K562 (cell line): ENCODE data around the gene NUP98. TPM values are rescaled to one million over a fixed set of nuclear protein-coding genes. Genes with fewer than 3 reads are reported as not detected.
A peak's percentile ranks its signal among the peaks of the same experiment; 100 is the strongest.

Source experiments
- CCNT2 ChIP-seq: IDR thresholded peaks from 2 replicates; pipeline ENCODE4 v1.6.1; 2011; ENCODE audit warnings: borderline replicate concordance, low read depth, mild to moderate bottlenecking, moderate library complexity, mixed read lengths, low read length; ENCODE audit not compliant: insufficient read length; ENCODE audit errors: extremely low read depth
- CSDE1 ChIP-seq, 2 experiments: fragments of 450-650 bp; IDR thresholded peaks; 2 replicates each; pipeline ENCODE4 v1.6.1; 2016; ENCODE audit warnings: mild to moderate bottlenecking in 1 of 2
- E2F6 ChIP-seq, 2 experiments: IDR thresholded peaks; 2 replicates each; pipeline ENCODE4 v1.6.1; 2011; ENCODE audit warnings: borderline replicate concordance in 1 of 2, control low read depth in 1 of 2, low read depth in 1 of 2, low read length in 1 of 2, mild to moderate bottlenecking in 1 of 2, mixed read lengths in 1 of 2, moderate library complexity in 1 of 2; ENCODE audit not compliant: insufficient read depth in 1 of 2, insufficient read length in 1 of 2, poor library complexity in 1 of 2, severe bottlenecking in 1 of 2; ENCODE audit errors: extremely low read depth in 1 of 2
- KDM1A ChIP-seq, 2 experiments: fragments of 450-650 bp; IDR thresholded peaks; 2 replicates each; pipeline ENCODE4 v1.6.1; 2016; ENCODE audit warnings: mild to moderate bottlenecking in 2 of 2
- KDM4B ChIP-seq, 2 experiments: fragments of 450-650 bp in 1 of 2; sonication (generic) in 1 of 2; IDR thresholded peaks; 2 replicates each; pipeline ENCODE4 v1.6.1; 2016 to 2017; ENCODE audit warnings: borderline replicate concordance in 2 of 2, antibody characterized with exemption in 1 of 2, low read depth in 1 of 2, mild to moderate bottlenecking in 1 of 2
- MNT ChIP-seq, 2 experiments: fragments of 450-650 bp; conservative IDR thresholded peaks; 2 replicates each; pipeline ENCODE4 v1.6.1; 2017; ENCODE audit warnings: mild to moderate bottlenecking in 2 of 2, moderate library complexity in 2 of 2
- MYNN ChIP-seq, 2 experiments: sonication (generic); formaldehyde crosslinking in 1 of 2; IDR thresholded peaks; 2 replicates each; pipeline versions ENCODE4 v1.5.0 to v1.6.1; 2016 to 2020; ENCODE audit warnings: antibody characterized with exemption in 1 of 2, missing genetic modification reagents in 1 of 2
- NFIX ChIP-seq: fragments of 250-450 bp; sonication (Bioruptor Pico); IDR thresholded peaks from 2 replicates; pipeline ENCODE4 v1.4.0; 2020; ENCODE audit warnings: low read depth, mild to moderate bottlenecking, moderate library complexity
- NRF1 ChIP-seq, 2 experiments: fragments of 450-650 bp; IDR thresholded peaks in 1 of 2; conservative IDR thresholded peaks in 1 of 2; 2 replicates each; pipeline ENCODE4 v1.6.1; 2014; ENCODE audit warnings: mild to moderate bottlenecking in 2 of 2
- OTX1 ChIP-seq: fragments of 450-650 bp; formaldehyde crosslinking; IDR thresholded peaks from 2 replicates; pipeline ENCODE4 v1.4.0; 2022; ENCODE audit warnings: mild to moderate bottlenecking
- PCBP1 ChIP-seq: fragments of 200-400 bp; formaldehyde crosslinking; IDR thresholded peaks from 2 replicates; pipeline ENCODE4 v1.6.1; 2018; ENCODE audit warnings: mild to moderate bottlenecking, low read depth, low read length; ENCODE audit not compliant: poor library complexity, severe bottlenecking
- PML ChIP-seq: IDR thresholded peaks from 2 replicates; pipeline ENCODE4 v1.6.1; 2012; ENCODE audit warnings: low read length, inconsistent platforms
- RB1 ChIP-seq: fragments of 450-650 bp; IDR thresholded peaks from 2 replicates; pipeline ENCODE4 v1.6.1; 2017; ENCODE audit warnings: low read depth, mild to moderate bottlenecking
- RBM15 ChIP-seq: fragments of 200-400 bp; formaldehyde crosslinking; IDR thresholded peaks from 2 replicates; pipeline ENCODE4 v1.6.1; 2018; ENCODE audit warnings: mild to moderate bottlenecking, low read length, moderate library complexity; ENCODE audit not compliant: insufficient read depth
- RBM22 ChIP-seq: fragments of 200-400 bp; formaldehyde crosslinking; IDR thresholded peaks from 2 replicates; pipeline ENCODE4 v1.6.1; 2018; ENCODE audit warnings: low read length, low read depth; ENCODE audit not compliant: poor library complexity, severe bottlenecking
- SIN3B ChIP-seq: fragments of 450-650 bp; IDR thresholded peaks from 2 replicates; pipeline ENCODE4 v1.6.1; 2017; ENCODE audit warnings: low read depth, mild to moderate bottlenecking, moderate library complexity
- SLC30A9 ChIP-seq: fragments of 250-450 bp; sonication (Bioruptor Pico); IDR thresholded peaks from 2 replicates; pipeline ENCODE4 v1.8.0; 2022; ENCODE audit warnings: mild to moderate bottlenecking, moderate library complexity
- SMARCA4 ChIP-seq: fragments of 450-650 bp; IDR thresholded peaks from 2 replicates; pipeline ENCODE4 v1.6.1; 2016
- SP1 ChIP-seq: sonication (generic); formaldehyde crosslinking; IDR thresholded peaks from 2 replicates; pipeline ENCODE4 v1.8.1; 2022; ENCODE audit warnings: mild to moderate bottlenecking, missing genetic modification reagents
- UBTF ChIP-seq, 2 experiments: IDR thresholded peaks; 2 replicates each; pipeline ENCODE4 v1.6.1; 2012; ENCODE audit warnings: improper control_type of control experiment in 2 of 2, low read depth in 2 of 2, low read length in 2 of 2, borderline replicate concordance in 1 of 2
- polyA plus RNA-seq, 8 experiments: library from polyadenylated mRNA; depleted of rRNA in 4 of 8; stranded (reverse) in 5 of 8; unstranded in 3 of 8; fragments of >200 nt; fragmentation: Nextera tagmentation in 2 of 8; fragmentation: Illumina TruSeq in 1 of 8; extraction: Ambion mirVana in 2 of 8; extraction: Trizol in 1 of 8; gene quantifications; 2 replicates each; pipeline versions ENCODE4 v1.2.1 to v1.2.3, GENCODE V29; 2011 to 2014; ENCODE audit warnings: inconsistent platforms in 1 of 8, missing spikeins in 1 of 8
- total RNA-seq, 7 experiments: library from RNA; depleted of rRNA in 6 of 7; stranded (reverse); fragments of >200 nt in 6 of 7; fragmentation: Illumina TruSeq in 2 of 7; extraction: Trizol in 2 of 7; gene quantifications; 2 replicates each; pipeline versions ENCODE4 v1.2.1 to v1.2.3, GENCODE V29; 2011 to 2021; ENCODE audit warnings: low replicate concordance in 1 of 7
- TF ChIP-seq, protein P1 (sequence below): fragments of 250-450 bp; sonication (Bioruptor Pico); IDR thresholded peaks from 2 replicates; pipeline ENCODE4 v1.8.0; 2021; ENCODE audit warnings: borderline replicate concordance, mild to moderate bottlenecking, moderate library complexity; ENCODE audit not compliant: poor library complexity, severe bottlenecking

NUP98 gene
- total and polyA plus RNA-seq, 9 of the 15 experiments (the other 6 are each of a cell fraction or from before 2014, with no cell fraction given) = 45.1 to 196 (median 130) TPM

DNA sequence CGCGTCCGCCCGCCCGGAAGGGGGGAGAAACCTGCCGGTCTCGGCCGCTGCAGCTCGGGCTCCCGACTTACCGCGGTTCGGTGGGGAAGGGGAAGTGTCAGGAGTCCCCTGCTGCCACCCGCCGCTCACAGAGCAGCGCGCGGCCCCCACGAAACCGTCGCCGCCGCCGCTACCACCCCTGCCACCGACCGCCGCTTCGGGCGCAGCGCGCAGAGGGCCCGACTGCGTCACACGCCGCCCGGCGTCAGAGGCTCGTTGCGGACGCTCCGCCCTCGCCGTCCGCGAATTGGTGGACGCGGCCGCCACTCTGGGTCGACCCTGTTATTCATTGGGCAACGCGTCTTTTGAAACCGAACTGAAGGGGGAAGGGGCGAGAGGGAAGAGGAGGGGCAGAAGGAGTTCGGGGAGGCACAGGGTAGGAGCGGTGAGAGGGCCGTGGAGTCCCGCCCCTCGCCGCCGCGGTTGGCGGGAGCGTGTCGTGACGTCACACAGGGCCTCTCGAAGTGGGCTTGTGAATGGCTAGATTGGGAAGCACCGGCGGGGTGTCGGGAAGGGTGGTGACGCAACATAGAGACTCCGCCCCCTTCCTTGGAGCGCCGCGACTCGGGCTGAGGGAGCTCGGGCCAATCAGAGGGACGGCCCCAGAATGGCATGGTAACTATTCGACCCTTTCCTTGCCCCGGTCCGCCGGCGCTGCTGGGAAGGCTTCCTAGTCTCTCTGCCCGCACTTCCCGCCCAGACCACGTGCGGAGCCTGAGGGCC, at the start of gene NUP98 (continued):
- peak; percentile 83 to 88; a peak in 3 of 4 replicates for TF ChIP-seq MNT (conservative IDR thresholded peaks at IDR 0.05)
- TF ChIP-seq SLC30A9 (CRISPR knock-in tag) = no peak
- peak; percentile 84 for TF ChIP-seq PCBP1
- TF ChIP-seq SP1 (CRISPR knock-in tag) = peak; percentile 99
- no peak for TF ChIP-seq SMARCA4
- no peak for TF ChIP-seq KDM1A (IDR thresholded peaks at IDR 0.05)
- TF ChIP-seq UBTF (IDR thresholded peaks at IDR 0.05; ENCODE audit: borderline replicate concordance in 1 of 2, low read depth in 2 of 2, low read length in 2 of 2) = 0 out of 4 replicates have a peak, but pooled peaks of 1 of the 2 experiments have one; percentile 18
- peak; percentile 78 for TF ChIP-seq RBM22
- 0 out of 2 replicates have a peak, but pooled peaks have one; percentile 11 for TF ChIP-seq MYNN (IDR thresholded peaks at IDR 0.05)
- no peak for TF ChIP-seq MYNN (CRISPR knock-in tag; IDR thresholded peaks at IDR 0.05)
- peak; percentile 76 to 82 for TF ChIP-seq NRF1 (conservative IDR thresholded peaks at IDR 0.05 in 1 of 2, IDR thresholded peaks at IDR 0.05 in 1 of 2)
- peak; percentile 43; the same call in 1 of the 2 replicates for TF ChIP-seq OTX1 (CRISPR knock-in tag)
- peak; percentile 80 for TF ChIP-seq SIN3B
- TF ChIP-seq, protein P1, sequence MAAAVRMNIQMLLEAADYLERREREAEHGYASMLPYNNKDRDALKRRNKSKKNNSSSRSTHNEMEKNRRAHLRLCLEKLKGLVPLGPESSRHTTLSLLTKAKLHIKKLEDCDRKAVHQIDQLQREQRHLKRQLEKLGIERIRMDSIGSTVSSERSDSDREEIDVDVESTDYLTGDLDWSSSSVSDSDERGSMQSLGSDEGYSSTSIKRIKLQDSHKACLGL (CRISPR knock-in tag) = peak; percentile 69
- peak; percentile 49 for TF ChIP-seq CCNT2
- 0 out of 2 replicates have a peak, but pooled peaks have one; percentile 44 for TF ChIP-seq RBM15
- TF ChIP-seq NFIX (CRISPR knock-in tag) = no peak
- TF ChIP-seq E2F6 (IDR thresholded peaks at IDR 0.05; ENCODE audit: borderline replicate concordance in 1 of 2, extremely low read depth in 1 of 2, insufficient read depth in 1 of 2, insufficient read length in 1 of 2, low read depth in 1 of 2, low read length in 1 of 2, poor library complexity in 1 of 2, severe bottlenecking in 1 of 2) = peak; percentile 95 to 97
- peak in 1 of 2 experiments; percentile 63; a peak in 1 of 4 replicates for TF ChIP-seq KDM4B (IDR thresholded peaks at IDR 0.05; ENCODE audit: borderline replicate concordance in 2 of 2, low read depth in 1 of 2)
- TF ChIP-seq PML = peak; percentile 60; the same call in 1 of the 2 replicates
- peak in 1 of 2 experiments; percentile 79; a peak in 2 of 4 replicates for TF ChIP-seq CSDE1 (IDR thresholded peaks at IDR 0.05)
- peak; percentile 88 for TF ChIP-seq RB1
